Measurements from ENCODE around the gene CDON. TPM values are rescaled to one million over a fixed set of nuclear protein-coding genes. Genes with fewer than 3 reads are reported as not detected.

Gene CDON
- polyA plus RNA-seq, 1 of the 3 experiments (the other 2 are of a cell fraction) = 3.7 TPM

- peaks cover 0 to 26% of the 10 kb centered on the region in 2 experiments; a peak in 1 of 4 replicates for H3K4me1 ChIP-seq (ENCODE audit: control insufficient read depth in 1 of 2, insufficient read depth in 2 of 2, low read depth in 1 of 2, low read length in 1 of 2)
- no peak overlapping the region for H3K4me3 ChIP-seq (ENCODE audit: low read depth in 2 of 2, low read length in 1 of 2)
- DNase-seq = no peak
- TF ChIP-seq REST (IDR thresholded peaks at IDR 0.05; ENCODE audit: low read depth, low read length) (no peak), POLR2AphosphoS5 (IDR thresholded peaks at IDR 0.05; ENCODE audit: low read depth, low read length) (no peak)
- H3K9me3 ChIP-seq = no peaks in the 10 kb centered on the region
- no peaks in the 10 kb centered on the region for H3K36me3 ChIP-seq (replicated peaks in 1 of 2; ENCODE audit: control insufficient read depth in 1 of 2, insufficient read depth in 2 of 2, low read length in 1 of 2)
- CTCF ChIA-PET = interaction anchor here (0.8 to 5.3 kb wide), 14 partner anchors 10 to 388 kb away, joined by 3 to 22 read pairs (median 6); no protein-coding TSS in a partner anchor
- no peak overlapping the region for H3K27ac ChIP-seq (ENCODE audit: low read depth in 2 of 2, low read length in 1 of 2)
- peaks cover 46% of the 10 kb centered on the region; the same call in 1 of the 2 replicates for H3K27me3 ChIP-seq (ENCODE audit: insufficient read depth)
- no peaks in the 10 kb centered on the region for H4K20me1 ChIP-seq (ENCODE audit: insufficient read depth)
- H3K9ac ChIP-seq = no peak overlapping the region
- H2AFZ ChIP-seq (ENCODE audit: low read depth) = no peak overlapping the region
- no peaks in the 10 kb centered on the region for H3F3A ChIP-seq (replicated peaks; ENCODE audit: insufficient read depth)
- H3K9me2 ChIP-seq = no peaks in the 10 kb centered on the region
- H3K79me2 ChIP-seq (ENCODE audit: insufficient read depth) = no peaks in the 10 kb centered on the region
- WGBS (ENCODE audit: low lambda C conversion rate) = 53% methylated on average over 3 of the region's 3 CpGs
- POLR2A ChIA-PET = no interaction called here
- no peak overlapping the region for H3K4me2 ChIP-seq
Measured at GRCh38 chr11:125922156-125922555, 140.5 kb downstream of the CDON start.

- Histone ChIP-seq H3K79me2 (ENCODE audit: insufficient read depth) (no peaks in the 10 kb centered on the region), H3K4me2 (no peak overlapping the region), H3F3A (replicated peaks; ENCODE audit: insufficient read depth) (no peaks in the 10 kb centered on the region), H3K27ac (ENCODE audit: low read depth in 2 of 2, low read length in 1 of 2) (no peak overlapping the region), H3K4me3 (ENCODE audit: low read depth in 2 of 2, low read length in 1 of 2) (no peak overlapping the region), H3K36me3 (replicated peaks in 1 of 2; ENCODE audit: control insufficient read depth in 1 of 2, insufficient read depth in 2 of 2, low read length in 1 of 2) (no peaks in the 10 kb centered on the region), H3K9me2 (no peaks in the 10 kb centered on the region), H4K20me1 (ENCODE audit: insufficient read depth) (no peaks in the 10 kb centered on the region), H3K27me3 (ENCODE audit: insufficient read depth) (peaks cover 48% of the 10 kb centered on the region; the same call in 1 of the 2 replicates), H3K9me3 (no peaks in the 10 kb centered on the region), H2AFZ (ENCODE audit: low read depth) (no peak overlapping the region), H3K9ac (no peak overlapping the region), H3K4me1 (ENCODE audit: control insufficient read depth in 1 of 2, insufficient read depth in 2 of 2, low read depth in 1 of 2, low read length in 1 of 2) (peaks cover 0 to 23% of the 10 kb centered on the region in 2 experiments; a peak in 1 of 4 replicates)
- DNase-seq = no peak
- WGBS (ENCODE audit: low lambda C conversion rate) = 78% methylated on average over 9 of the region's 9 CpGs
- no peak for TF ChIP-seq SIN3A (IDR thresholded peaks at IDR 0.05; ENCODE audit: borderline replicate concordance, low read depth, low read length)
- TF ChIP-seq YY1 (IDR thresholded peaks at IDR 0.05; ENCODE audit: low read depth) = no peak
- TF ChIP-seq CHD2 (IDR thresholded peaks at IDR 0.05; ENCODE audit: low read length, partially characterized antibody) = no peak
- TF ChIP-seq PBX3 (IDR thresholded peaks at IDR 0.05) = no peak
- TF ChIP-seq MXI1 (IDR thresholded peaks at IDR 0.05; ENCODE audit: low read depth, low read length) = no peak
- no peak for TF ChIP-seq REST (IDR thresholded peaks at IDR 0.05; ENCODE audit: low read depth, low read length)
- TF ChIP-seq RCOR1 (IDR thresholded peaks at IDR 0.05; ENCODE audit: low read length) = no peak
- no peak for TF ChIP-seq TCF12 (IDR thresholded peaks at IDR 0.05)
- no peak for TF ChIP-seq MEF2A (IDR thresholded peaks at IDR 0.05; ENCODE audit: borderline replicate concordance, low read depth)
- TF ChIP-seq JUND (IDR thresholded peaks at IDR 0.05) = no peak
- no peak for TF ChIP-seq ELF1 (IDR thresholded peaks at IDR 0.05)
- TF ChIP-seq RFX5 (IDR thresholded peaks at IDR 0.05; ENCODE audit: low read length) = no peak
- TF ChIP-seq NRF1 (IDR thresholded peaks at IDR 0.05; ENCODE audit: low read depth, low read length) = no peak
- no peak for TF ChIP-seq RAD21 (IDR thresholded peaks at IDR 0.05; ENCODE audit: low read length)
- TF ChIP-seq TAF1 (IDR thresholded peaks at IDR 0.05; ENCODE audit: borderline replicate concordance, low read depth, low read length) = no peak
- no peak for TF ChIP-seq GATA2 (CRISPR knock-in tag; IDR thresholded peaks at IDR 0.05)
- no peak for TF ChIP-seq MAX (IDR thresholded peaks at IDR 0.05; ENCODE audit: low read depth)
- TF ChIP-seq GABPA (IDR thresholded peaks at IDR 0.05; ENCODE audit: low read depth) = no peak
- no peak for TF ChIP-seq FOXJ3 (CRISPR knock-in tag; IDR thresholded peaks at IDR 0.05)
- POLR2A ChIA-PET = no interaction called here
- CTCF ChIA-PET = interaction anchor here (0.8 to 5.3 kb wide), 8 partner anchors 21 to 280 kb away, joined by 3 to 22 read pairs (median 5); no protein-coding TSS in a partner anchor
Measured at GRCh38 chr11:125921042-125921441, 141.6 kb downstream of the CDON start.
